Mesendoderm (in vitro differentiated cells): ENCODE data around the gene NXPH1.
A peak's percentile ranks its signal among the peaks of the same experiment; 100 is the strongest.

ENCODE experiments used
- DNase-seq: peaks from one replicate; pipeline ENCODE4 v3.0.0; 2013
- H2AK5ac ChIP-seq: 2 replicates; pipeline ENCODE4 v1.6.1; 2013; ENCODE audit warnings: low read length, inconsistent platforms
- H2BK120ac ChIP-seq: 2 replicates; pipeline ENCODE4 v1.6.1; 2013; ENCODE audit warnings: low read depth, mild to moderate bottlenecking, low read length, moderate library complexity, mixed read lengths
- H2BK15ac ChIP-seq: replicated peaks from 2 replicates; pipeline ENCODE4 v1.6.1; 2013; ENCODE audit warnings: low read depth, mild to moderate bottlenecking, moderate library complexity
- H2BK5ac ChIP-seq: 2 replicates; pipeline ENCODE4 v1.6.1; 2013; ENCODE audit warnings: low read length, inconsistent platforms
- H3K18ac ChIP-seq: 2 replicates; pipeline ENCODE4 v1.6.1; 2013; ENCODE audit warnings: mild to moderate bottlenecking, low read length, mixed read lengths
- H3K23ac ChIP-seq: one replicate; pipeline ENCODE4 v1.6.1; 2013; ENCODE audit warnings: low read length
- H3K27ac ChIP-seq: 2 replicates; pipeline ENCODE4 v1.5.1; 2013; ENCODE audit warnings: low read depth, mild to moderate bottlenecking, inconsistent platforms, low read length, moderate library complexity
- H3K27me3 ChIP-seq: 2 replicates; pipeline ENCODE4 v1.6.1; 2013; ENCODE audit warnings: low read length, control low read depth, mild to moderate bottlenecking, inconsistent platforms; ENCODE audit not compliant: insufficient read depth, poor library complexity
- H3K36me3 ChIP-seq: 2 replicates; pipeline ENCODE4 v1.6.1; 2013; ENCODE audit warnings: low read length, inconsistent platforms; ENCODE audit not compliant: control insufficient read depth, insufficient read depth
- H3K4ac ChIP-seq: one replicate; pipeline ENCODE4 v1.6.1; 2013; ENCODE audit warnings: low read depth, mild to moderate bottlenecking, low read length, moderate library complexity
- H3K4me1 ChIP-seq: 2 replicates; pipeline ENCODE4 v1.6.1; 2013; ENCODE audit warnings: low read depth, low read length, inconsistent platforms; ENCODE audit not compliant: control insufficient read depth
- H3K4me2 ChIP-seq: 2 replicates; pipeline ENCODE4 v1.6.1; 2013; ENCODE audit warnings: low read length
- H3K4me3 ChIP-seq: 2 replicates; pipeline ENCODE4 v1.5.1; 2013; ENCODE audit warnings: mild to moderate bottlenecking, low read length
- H3K56ac ChIP-seq: one replicate; pipeline ENCODE4 v1.6.1; 2013; ENCODE audit warnings: low read length
- H3K79me1 ChIP-seq: 2 replicates; pipeline ENCODE4 v1.6.1; 2013; ENCODE audit warnings: low read length, inconsistent platforms
- H3K79me2 ChIP-seq: 2 replicates; pipeline ENCODE4 v1.6.1; 2013; ENCODE audit warnings: mild to moderate bottlenecking, low read length; ENCODE audit not compliant: control insufficient read depth, insufficient read depth
- H3K9ac ChIP-seq: 2 replicates; pipeline ENCODE4 v1.6.1; 2013; ENCODE audit warnings: low read length, inconsistent platforms
- H4K5ac ChIP-seq: one replicate; pipeline ENCODE4 v1.6.1; 2013; ENCODE audit warnings: low read length
- H4K8ac ChIP-seq: one replicate; pipeline ENCODE4 v1.6.1; 2013; ENCODE audit warnings: low read depth, mild to moderate bottlenecking, control low read depth, low read length, moderate library complexity
- WGBS: extraction: QIAGEN DNeasy Blood & Tissue Kit; methylation state at CpG from one replicate; pipeline ENCODE4 v1.1.7; 2013; ENCODE audit warnings: low lambda C conversion rate, missing lambda C conversion rate; ENCODE audit not compliant: insufficient coverage; ENCODE audit errors: extremely low coverage; 5-methylcytosine and 5-hydroxymethylcytosine counted together

Gene NXPH1

DNA sequence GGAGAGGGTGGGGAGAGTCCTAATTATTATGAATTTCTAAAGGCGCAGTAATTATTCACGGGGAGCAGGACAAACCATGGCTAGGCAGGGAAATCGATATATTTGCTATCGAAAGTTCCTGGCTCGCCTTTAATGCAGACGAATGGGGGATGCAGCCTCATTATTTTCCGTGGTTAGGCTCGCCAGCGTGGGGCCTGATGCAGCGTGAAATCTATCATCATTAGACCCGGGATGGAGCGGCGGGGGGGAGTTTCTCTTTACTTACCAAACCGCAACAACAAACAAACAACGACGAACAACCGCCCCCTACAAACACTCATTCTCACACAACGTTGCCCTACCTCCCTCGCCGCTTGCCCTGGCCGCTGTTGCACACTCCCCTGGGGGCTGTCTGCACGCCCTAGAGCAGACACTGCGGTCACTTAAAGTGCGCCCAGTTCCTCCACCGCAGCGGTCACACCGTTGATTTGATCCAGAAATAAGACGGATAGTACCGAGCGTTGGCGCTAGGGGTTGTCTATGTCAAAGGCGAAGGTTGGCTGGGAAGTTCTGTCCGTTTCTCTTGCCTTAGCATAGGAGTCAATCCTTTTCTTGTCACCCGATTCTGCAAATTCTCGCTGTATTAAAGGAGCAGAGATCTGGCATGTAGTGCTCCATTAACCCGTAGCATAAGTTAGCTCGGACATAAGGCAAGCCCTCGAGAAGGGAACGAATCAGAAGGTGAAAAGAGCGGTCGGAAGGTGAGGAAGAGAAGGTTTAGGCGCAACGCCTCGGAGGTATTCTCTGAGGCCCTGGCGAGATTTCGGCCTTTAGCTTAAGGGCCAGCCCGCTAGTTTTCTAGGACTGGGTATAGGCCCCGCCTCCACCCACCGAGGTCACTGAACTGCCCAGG is 10.4 kb downstream of the NXPH1 start:
- H3K36me3 ChIP-seq = no peaks in the 10 kb centered on the region
- no peaks in the 10 kb centered on the region for H3K79me2 ChIP-seq
- no peak overlapping the region for H3K18ac ChIP-seq
- no peak overlapping the region for H2BK5ac ChIP-seq
- H3K27me3 ChIP-seq = peaks cover 31% of the 10 kb centered on the region
- H3K9ac ChIP-seq = no peak overlapping the region
- no peak overlapping the region for H4K5ac ChIP-seq
- H2AK5ac ChIP-seq = no peak overlapping the region
- peaks cover 7% of the 10 kb centered on the region for H3K4me1 ChIP-seq
- peak overlapping the region; percentile 25 for H3K4me2 ChIP-seq
- H3K4me3 ChIP-seq = no peak overlapping the region
- H3K23ac ChIP-seq = no peak overlapping the region
- H2BK120ac ChIP-seq = no peak overlapping the region
- WGBS = no CpG with 5 or more reads among the region's 49 CpGs
- H4K8ac ChIP-seq = no peak overlapping the region
- H3K27ac ChIP-seq = no peak overlapping the region
- DNase-seq = peak; percentile 82
- no peak overlapping the region for H3K4ac ChIP-seq
- H3K79me1 ChIP-seq = no peaks in the 10 kb centered on the region
- H3K56ac ChIP-seq = no peak overlapping the region
- no peak overlapping the region for H2BK15ac ChIP-seq

DNA sequence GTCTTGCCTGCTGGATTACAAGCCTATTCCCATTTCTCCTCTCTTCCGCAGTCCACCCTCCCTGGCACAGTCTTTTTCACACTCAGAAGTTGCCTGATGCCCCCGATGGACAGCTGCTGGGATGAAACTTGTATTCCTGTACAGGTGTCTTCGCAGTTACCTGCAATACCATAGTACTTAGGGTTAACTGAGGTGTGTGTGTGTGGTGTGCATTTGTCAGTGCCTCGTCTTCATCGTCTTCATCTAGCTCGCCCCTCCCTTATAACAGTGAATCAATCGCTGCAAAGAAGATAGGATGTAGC is 11.0 kb downstream of the NXPH1 start:
- WGBS = no CpG with 5 or more reads among the region's 7 CpGs
- no peak overlapping the region for H4K5ac ChIP-seq
- H3K27me3 ChIP-seq = peaks cover 28% of the 10 kb centered on the region
- no peak overlapping the region for H2AK5ac ChIP-seq
- no peak overlapping the region for H3K4me3 ChIP-seq
- no peak overlapping the region for H2BK120ac ChIP-seq
- no peak for DNase-seq
- no peak overlapping the region for H3K56ac ChIP-seq
- no peak overlapping the region for H3K27ac ChIP-seq
- H3K79me2 ChIP-seq = no peaks in the 10 kb centered on the region
- H3K4ac ChIP-seq = no peak overlapping the region
- no peak overlapping the region for H2BK5ac ChIP-seq
- no peak overlapping the region for H3K23ac ChIP-seq
- no peaks in the 10 kb centered on the region for H3K79me1 ChIP-seq
- peaks cover 7% of the 10 kb centered on the region for H3K4me1 ChIP-seq
- H3K9ac ChIP-seq = no peak overlapping the region
- H3K4me2 ChIP-seq = no peak overlapping the region
- no peak overlapping the region for H4K8ac ChIP-seq
- no peaks in the 10 kb centered on the region for H3K36me3 ChIP-seq
- no peak overlapping the region for H2BK15ac ChIP-seq
- H3K18ac ChIP-seq = no peak overlapping the region

DNA sequence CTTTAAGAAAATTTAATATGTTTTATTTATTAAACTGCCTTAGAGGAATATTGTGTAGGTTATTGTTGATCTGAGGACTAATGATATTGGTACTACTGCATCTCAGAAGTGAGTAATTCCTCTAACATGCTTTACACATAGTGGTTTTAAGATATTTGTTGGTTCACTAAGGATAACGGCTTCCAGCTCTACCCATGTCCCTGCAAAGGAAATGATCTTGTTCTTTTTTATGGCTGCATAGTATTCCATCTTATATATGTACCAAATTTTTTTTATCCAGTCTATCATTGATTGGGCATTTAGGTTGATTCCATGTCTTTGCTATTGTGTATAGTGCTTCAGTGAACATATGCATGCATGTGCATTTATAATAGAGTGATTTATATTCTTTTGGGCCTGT is 20.1 kb downstream of the NXPH1 start:
- Histone ChIP-seq H3K18ac (no peak overlapping the region), H3K4me3 (no peak overlapping the region), H3K4me1 (no peaks in the 10 kb centered on the region), H2AK5ac (no peak overlapping the region), H2BK15ac (no peak overlapping the region), H4K8ac (no peak overlapping the region), H3K23ac (no peak overlapping the region), H2BK120ac (no peak overlapping the region), H3K4ac (no peak overlapping the region), H3K4me2 (no peak overlapping the region), H3K9ac (no peak overlapping the region), H3K27ac (no peak overlapping the region), H3K79me2 (no peaks in the 10 kb centered on the region), H3K36me3 (no peaks in the 10 kb centered on the region), H3K79me1 (no peaks in the 10 kb centered on the region), H3K27me3 (no peaks in the 10 kb centered on the region), H3K56ac (no peak overlapping the region), H4K5ac (no peak overlapping the region), H2BK5ac (no peak overlapping the region)
- WGBS = no CpG with 5 or more reads among the region's 1 CpG
- DNase-seq = no peak

DNA sequence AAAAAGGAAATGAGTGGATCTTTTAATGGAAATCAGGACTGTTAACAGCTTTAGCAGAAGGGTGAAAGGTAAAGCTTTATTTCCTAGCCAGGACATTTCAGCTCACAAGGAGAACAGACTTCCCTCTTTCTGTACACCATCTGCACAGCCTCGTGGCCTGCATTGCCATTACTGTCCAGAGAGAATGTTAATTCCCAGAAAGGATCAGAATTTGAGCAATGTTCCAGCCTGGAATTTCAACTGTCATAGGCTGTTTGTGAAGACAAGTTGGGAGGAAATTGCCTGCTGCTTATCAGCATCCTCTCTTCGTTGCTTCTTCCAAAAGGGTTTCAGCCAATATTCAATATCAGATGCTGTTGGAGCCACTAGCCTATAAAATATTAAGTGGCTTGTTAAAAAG is 22.0 kb downstream of the NXPH1 start:
- Histone ChIP-seq H3K4ac (no peak overlapping the region), H4K5ac (no peak overlapping the region), H3K4me1 (no peaks in the 10 kb centered on the region), H3K9ac (no peak overlapping the region), H2BK5ac (no peak overlapping the region), H3K79me2 (no peaks in the 10 kb centered on the region), H3K4me2 (no peak overlapping the region), H3K36me3 (no peaks in the 10 kb centered on the region), H2BK120ac (no peak overlapping the region), H3K27ac (no peak overlapping the region), H2AK5ac (no peak overlapping the region), H3K79me1 (no peaks in the 10 kb centered on the region), H3K23ac (no peak overlapping the region), H4K8ac (no peak overlapping the region), H2BK15ac (no peak overlapping the region), H3K27me3 (no peaks in the 10 kb centered on the region), H3K56ac (no peak overlapping the region), H3K18ac (no peak overlapping the region), H3K4me3 (no peak overlapping the region)
- no peak for DNase-seq
- WGBS = no CpG with 5 or more reads among the region's 2 CpGs

DNA sequence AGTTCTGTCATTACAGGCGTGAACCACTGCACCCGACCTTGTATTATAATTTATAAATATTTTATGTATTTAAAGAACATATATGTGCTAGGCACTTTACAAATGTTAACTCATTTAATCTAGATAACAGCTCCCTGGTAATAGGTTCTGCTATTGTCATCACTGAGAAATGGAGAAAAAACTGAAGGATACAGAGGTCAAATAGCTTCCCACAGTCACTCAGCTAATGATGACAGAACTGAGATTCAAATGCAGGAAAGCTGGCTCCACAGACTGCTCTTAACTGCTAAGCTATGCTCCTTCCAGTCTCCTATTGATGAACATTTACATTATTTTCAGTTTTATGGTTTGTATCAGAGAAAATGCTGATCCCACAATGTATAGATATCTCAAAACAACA is 28.9 kb downstream of the NXPH1 start:
- H3K36me3 ChIP-seq = no peaks in the 10 kb centered on the region
- no peak for DNase-seq
- H3K79me1 ChIP-seq = no peaks in the 10 kb centered on the region
- H2BK15ac ChIP-seq = no peak overlapping the region
- H3K4me3 ChIP-seq = no peak overlapping the region
- no peak overlapping the region for H3K4me2 ChIP-seq
- H3K79me2 ChIP-seq = no peaks in the 10 kb centered on the region
- H3K56ac ChIP-seq = no peak overlapping the region
- no peak overlapping the region for H2BK120ac ChIP-seq
- no peak overlapping the region for H3K23ac ChIP-seq
- no peak overlapping the region for H3K4ac ChIP-seq
- no peak overlapping the region for H3K9ac ChIP-seq
- H3K4me1 ChIP-seq = no peaks in the 10 kb centered on the region
- H2BK5ac ChIP-seq = no peak overlapping the region
- no peak overlapping the region for H4K5ac ChIP-seq
- H4K8ac ChIP-seq = no peak overlapping the region
- no peak overlapping the region for H3K27ac ChIP-seq
- no peak overlapping the region for H2AK5ac ChIP-seq
- no peak overlapping the region for H3K18ac ChIP-seq
- no CpG with 5 or more reads among the region's 2 CpGs for WGBS
- no peaks in the 10 kb centered on the region for H3K27me3 ChIP-seq

GRCh38 chr7:8465338-8465737 is 31.9 kb downstream of the NXPH1 start:
- H2BK120ac ChIP-seq = no peak overlapping the region
- H3K4ac ChIP-seq = no peak overlapping the region
- no peak overlapping the region for H3K56ac ChIP-seq
- H2AK5ac ChIP-seq = no peak overlapping the region
- no peak overlapping the region for H3K4me2 ChIP-seq
- no peaks in the 10 kb centered on the region for H3K36me3 ChIP-seq
- no peak overlapping the region for H3K18ac ChIP-seq
- H4K8ac ChIP-seq = no peak overlapping the region
- H3K27me3 ChIP-seq = no peaks in the 10 kb centered on the region
- no peak overlapping the region for H3K9ac ChIP-seq
- no peak for DNase-seq
- no peak overlapping the region for H3K27ac ChIP-seq
- no peak overlapping the region for H4K5ac ChIP-seq
- no peaks in the 10 kb centered on the region for H3K79me2 ChIP-seq
- H3K4me1 ChIP-seq = no peaks in the 10 kb centered on the region
- H3K79me1 ChIP-seq = no peaks in the 10 kb centered on the region
- no peak overlapping the region for H3K4me3 ChIP-seq
- H3K23ac ChIP-seq = no peak overlapping the region
- WGBS = no CpG with 5 or more reads among the region's 4 CpGs
- H2BK5ac ChIP-seq = no peak overlapping the region
- no peak overlapping the region for H2BK15ac ChIP-seq
